Astrocyte (in vitro differentiated cells and primary cell): Measurements from ENCODE around the gene RFLNA.

Source experiments
- EZH2 ChIP-seq: IDR thresholded peaks from 2 replicates; pipeline ENCODE4 v1.6.1; 2012; ENCODE audit warnings: mild to moderate bottlenecking, low read length, inconsistent platforms; ENCODE audit not compliant: insufficient read depth
- TF ChIP-seq, protein P1 (sequence below): IDR thresholded peaks from 2 replicates; pipeline ENCODE4 v1.5.1; 2011; ENCODE audit warnings: low read depth, mild to moderate bottlenecking, inconsistent platforms, low read length, moderate library complexity; ENCODE audit not compliant: insufficient read depth

DNA sequence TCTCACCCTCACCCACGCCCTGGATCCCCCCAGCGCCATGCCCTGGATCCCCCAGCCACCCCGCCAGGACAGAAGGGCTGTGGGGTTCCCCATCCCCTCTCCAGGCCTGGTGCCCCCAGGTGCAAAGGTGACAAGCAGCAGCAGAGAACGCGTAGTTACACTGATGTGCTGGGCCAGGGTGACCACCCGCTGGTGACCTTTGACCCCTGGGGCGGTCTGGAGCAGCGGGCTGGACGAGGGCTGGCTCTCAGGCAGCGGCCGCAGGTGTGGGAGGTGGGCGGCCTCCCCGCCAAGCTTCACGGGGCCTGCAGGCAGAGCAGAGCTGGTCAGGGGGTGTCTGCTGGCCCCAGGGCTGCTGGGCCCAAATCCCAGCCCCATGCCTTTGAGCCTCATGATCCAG, 40.1 kb downstream of the RFLNA start:
- TF ChIP-seq, protein P1, sequence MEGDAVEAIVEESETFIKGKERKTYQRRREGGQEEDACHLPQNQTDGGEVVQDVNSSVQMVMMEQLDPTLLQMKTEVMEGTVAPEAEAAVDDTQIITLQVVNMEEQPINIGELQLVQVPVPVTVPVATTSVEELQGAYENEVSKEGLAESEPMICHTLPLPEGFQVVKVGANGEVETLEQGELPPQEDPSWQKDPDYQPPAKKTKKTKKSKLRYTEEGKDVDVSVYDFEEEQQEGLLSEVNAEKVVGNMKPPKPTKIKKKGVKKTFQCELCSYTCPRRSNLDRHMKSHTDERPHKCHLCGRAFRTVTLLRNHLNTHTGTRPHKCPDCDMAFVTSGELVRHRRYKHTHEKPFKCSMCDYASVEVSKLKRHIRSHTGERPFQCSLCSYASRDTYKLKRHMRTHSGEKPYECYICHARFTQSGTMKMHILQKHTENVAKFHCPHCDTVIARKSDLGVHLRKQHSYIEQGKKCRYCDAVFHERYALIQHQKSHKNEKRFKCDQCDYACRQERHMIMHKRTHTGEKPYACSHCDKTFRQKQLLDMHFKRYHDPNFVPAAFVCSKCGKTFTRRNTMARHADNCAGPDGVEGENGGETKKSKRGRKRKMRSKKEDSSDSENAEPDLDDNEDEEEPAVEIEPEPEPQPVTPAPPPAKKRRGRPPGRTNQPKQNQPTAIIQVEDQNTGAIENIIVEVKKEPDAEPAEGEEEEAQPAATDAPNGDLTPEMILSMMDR, result no peak
- TF ChIP-seq EZH2, result no peak
